ENCODE data around the gene STK17B. TPM values are rescaled to one million over a fixed set of nuclear protein-coding genes. Genes with fewer than 3 reads are reported as not detected.

Gene STK17B
- total and polyA plus RNA-seq, 2 of the 13 experiments (the other 11 are each of a cell fraction or from before 2014, with no cell fraction given) = 1.6 to 4.5 TPM

- no peak for TF ChIP-seq HNF1A (IDR thresholded peaks at IDR 0.05; ENCODE audit: low read depth)
- TF ChIP-seq HNF1A (CRISPR knock-in tag; IDR thresholded peaks at IDR 0.05; ENCODE audit: borderline replicate concordance) = no peak
- no peak for TF ChIP-seq PCBP1 (IDR thresholded peaks at IDR 0.05; ENCODE audit: borderline replicate concordance, low read depth, low read length)
- 0 out of 2 replicates have a peak, but pooled peaks have one; percentile 1 for TF ChIP-seq ZFP1 (CRISPR knock-in tag; IDR thresholded peaks at IDR 0.05)
- TF ChIP-seq TEF (CRISPR knock-in tag; IDR thresholded peaks at IDR 0.05) = 0 out of 2 replicates have a peak, but pooled peaks have one; percentile 19
- TF ChIP-seq USF2 (IDR thresholded peaks at IDR 0.05; ENCODE audit: low read depth, low read length) = no peak
- 0 out of 2 replicates have a peak, but pooled peaks have one; percentile 27 for TF ChIP-seq USF2 (CRISPR knock-in tag; IDR thresholded peaks at IDR 0.05; ENCODE audit: borderline replicate concordance)
- 0 out of 2 replicates have a peak, but pooled peaks have one; percentile 9 for TF ChIP-seq ZFAT (CRISPR knock-in tag; conservative IDR thresholded peaks at IDR 0.05)
- 0 out of 2 replicates have a peak, but pooled peaks have one; percentile 17 for TF ChIP-seq FOXJ3 (CRISPR knock-in tag; IDR thresholded peaks at IDR 0.05; ENCODE audit: borderline replicate concordance)
Measured at GRCh38 chr2:196170213-196170605, 1.2 kb downstream of the STK17B start (continued).

Data from HepG2 (cell line).